Stimulated activated CD4-positive, alpha-beta T cell treated with anti-CD3 and anti-CD28 coated beads, Interleukin-1b, Interleukin-23, amount 100 ng/mL, for 1 hour (primary cell): ENCODE results near the gene IFT20.
A peak's percentile ranks its signal among the peaks of the same experiment; 100 is the strongest.

Experiments
- DNase-seq, 2 donors: peaks; one replicate each; pipeline ENCODE4 v3.0.0-alpha.2; 2020; ENCODE audit warnings: low read depth in 2 of 2

IFT20 gene

GRCh38 chr17:28335201-28335958 lies at the start of gene IFT20, which contains the start of gene TNFAIP1:
TSS of gene IFT20 (minus strand) at chr17:28335472. CDS start at chr17:28331985, 3,487 bp downstream.
TSS of gene TNFAIP1 (plus strand) at chr17:28335761. CDS start at chr17:28339522, 3,761 bp downstream.
- DNase-seq: peak; percentile 81 to 96

- DNase-seq: no peak
These were observed 49.7 kb upstream of the IFT20 start for GRCh38 chr17:28385037-28385400.

- peak in 1 of 2 donors; percentile 35 for DNase-seq
These were observed 49.2 kb upstream of the IFT20 start for GRCh38 chr17:28384281-28385036.

- DNase-seq: no peak
These were observed 46.0 kb upstream of the IFT20 start for GRCh38 chr17:28381141-28381825.

GRCh38 chr17:28379814-28380801 lies 44.8 kb upstream of the IFT20 start:
- no peak for DNase-seq

- DNase-seq: no peak
These were observed 37.6 kb upstream of the IFT20 start for GRCh38 chr17:28372945-28373274.

GRCh38 chr17:28372203-28372944 lies 37.1 kb upstream of the IFT20 start:
- no peak for DNase-seq

- peak; percentile 48 to 75 for DNase-seq
These were observed 36.3 kb upstream of the IFT20 start, which contains the start of gene SARM1 for GRCh38 chr17:28371245-28372202. TSS of gene SARM1 (plus strand) at chr17:28371694. CDS start at chr17:28372033, 339 bp downstream.

GRCh38 chr17:28370744-28371103 lies 35.5 kb upstream of the IFT20 start:
- DNase-seq: no peak

GRCh38 chr17:28370035-28370743 lies 34.9 kb upstream of the IFT20 start, which contains the start of gene VTN:
TSS of gene VTN (minus strand) at chr17:28370307. CDS start at chr17:28370203, 104 bp downstream.
- no peak for DNase-seq

- no peak for DNase-seq
These were observed 34.4 kb upstream of the IFT20 start for GRCh38 chr17:28369684-28370034.

- no peak for DNase-seq
These were observed 33.8 kb upstream of the IFT20 start for GRCh38 chr17:28368915-28369683.

GRCh38 chr17:28368306-28368831 lies 33.1 kb upstream of the IFT20 start:
- DNase-seq: no peak

- DNase-seq: no peak
These were observed 32.5 kb upstream of the IFT20 start for GRCh38 chr17:28367641-28368305.

GRCh38 chr17:28366605-28367004 lies 31.3 kb upstream of the IFT20 start:
- no peak for DNase-seq

- no peak for DNase-seq
These were observed 30.2 kb upstream of the IFT20 start for GRCh38 chr17:28365487-28365886.
